ENCODE data around the gene COL5A1.

Gene COL5A1

DNA sequence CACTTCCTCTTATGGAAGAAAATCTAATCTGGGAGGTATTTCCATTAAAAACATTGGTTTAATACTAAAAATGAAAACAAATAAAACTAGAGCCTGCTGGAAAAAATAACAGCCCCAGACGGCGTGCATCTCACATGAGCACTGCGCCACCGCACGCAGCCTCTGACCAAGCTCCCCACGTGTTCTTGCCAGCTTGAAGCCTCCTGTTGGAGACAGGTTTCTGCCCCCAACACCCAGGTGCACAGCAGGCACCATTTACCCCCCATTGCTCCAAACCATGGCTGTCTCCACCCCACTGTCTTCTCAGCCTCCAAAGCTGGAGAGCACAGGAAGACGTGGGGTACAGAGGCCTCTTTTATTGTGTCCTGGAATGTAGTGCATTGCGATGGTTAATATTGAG lies 10.7 kb upstream of the COL5A1 start:
- no peak for TF ChIP-seq CTCF (IDR thresholded peaks at IDR 0.05; ENCODE audit: low read depth, low read length, missing control alignments)
- no peak overlapping the region for H3K4me3 ChIP-seq (ENCODE audit: low read depth, low read length)
- no peak for DNase-seq (ENCODE audit: low read depth)

DNA sequence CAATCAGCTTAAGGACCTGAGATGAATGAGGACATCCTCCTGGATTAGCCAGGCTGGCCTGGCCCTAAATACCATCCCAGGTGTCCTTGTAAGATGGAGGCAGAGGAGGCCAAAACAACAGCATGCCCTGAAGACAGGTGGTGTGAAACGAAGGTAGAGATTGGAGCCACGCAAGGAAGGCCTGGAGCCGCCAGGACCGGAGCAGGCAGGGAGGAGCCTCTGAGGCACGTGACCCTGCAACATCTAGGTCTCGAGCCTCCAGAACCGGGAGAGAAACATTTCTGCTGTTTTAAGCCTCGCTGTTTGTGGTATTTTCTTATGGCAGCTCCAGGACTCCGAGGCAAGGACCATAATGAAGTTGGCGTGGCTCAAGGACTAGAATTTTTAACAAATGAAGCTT lies 9.7 kb upstream of the COL5A1 start:
- no peak overlapping the region for H3K4me3 ChIP-seq (ENCODE audit: low read depth, low read length)
- TF ChIP-seq CTCF (IDR thresholded peaks at IDR 0.05; ENCODE audit: low read depth, low read length, missing control alignments), result no peak
- no peak for DNase-seq (ENCODE audit: low read depth)

GRCh38 chr9:134632329-134632728 lies 9.3 kb upstream of the COL5A1 start:
- DNase-seq (ENCODE audit: low read depth), result no peak
- no peak for TF ChIP-seq CTCF (IDR thresholded peaks at IDR 0.05; ENCODE audit: low read depth, low read length, missing control alignments)
- H3K4me3 ChIP-seq (ENCODE audit: low read depth, low read length), result no peak overlapping the region

DNA sequence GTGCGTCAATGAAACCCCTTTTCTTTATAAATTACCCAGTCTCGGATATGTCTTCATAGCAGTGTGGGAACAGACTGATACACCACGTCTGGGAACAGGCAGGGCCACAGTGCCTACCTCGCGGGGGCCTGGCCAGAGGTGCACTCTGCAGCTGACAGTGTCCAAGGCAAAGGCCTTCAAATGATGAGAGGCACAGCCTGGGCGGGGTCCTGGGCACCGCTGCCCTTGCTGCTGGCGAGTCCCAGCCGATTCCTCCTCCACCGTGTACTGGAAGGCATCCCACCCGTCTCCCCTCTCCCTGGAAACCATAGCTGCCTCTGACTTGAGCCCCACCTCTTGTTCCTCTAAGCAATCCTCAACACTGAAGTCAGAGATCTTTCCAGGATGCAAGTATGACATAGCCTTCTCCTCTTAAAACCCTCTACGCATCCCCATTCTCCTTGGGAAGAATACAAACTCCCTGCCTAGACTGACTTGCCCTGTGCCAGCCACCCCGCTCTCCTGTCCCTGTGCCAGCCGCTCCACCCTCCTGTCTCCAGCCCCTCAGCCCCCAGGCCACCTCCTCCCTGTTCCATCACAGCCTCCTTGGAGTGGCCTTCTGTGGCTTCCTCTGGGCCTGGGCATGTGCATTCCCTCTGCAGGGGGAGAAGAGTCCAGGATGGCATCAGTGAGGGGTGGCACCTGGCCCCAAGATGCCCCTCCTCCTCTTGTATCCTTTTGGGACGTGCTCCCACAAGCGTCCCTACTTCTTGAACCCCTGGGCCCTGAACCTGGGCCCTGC lies 8.1 kb upstream of the COL5A1 start:
- no peak for TF ChIP-seq CTCF (IDR thresholded peaks at IDR 0.05; ENCODE audit: low read depth, low read length, missing control alignments)
- DNase-seq (ENCODE audit: low read depth), result no peak
- H3K4me3 ChIP-seq (ENCODE audit: low read depth, low read length), result no peak overlapping the region

DNA sequence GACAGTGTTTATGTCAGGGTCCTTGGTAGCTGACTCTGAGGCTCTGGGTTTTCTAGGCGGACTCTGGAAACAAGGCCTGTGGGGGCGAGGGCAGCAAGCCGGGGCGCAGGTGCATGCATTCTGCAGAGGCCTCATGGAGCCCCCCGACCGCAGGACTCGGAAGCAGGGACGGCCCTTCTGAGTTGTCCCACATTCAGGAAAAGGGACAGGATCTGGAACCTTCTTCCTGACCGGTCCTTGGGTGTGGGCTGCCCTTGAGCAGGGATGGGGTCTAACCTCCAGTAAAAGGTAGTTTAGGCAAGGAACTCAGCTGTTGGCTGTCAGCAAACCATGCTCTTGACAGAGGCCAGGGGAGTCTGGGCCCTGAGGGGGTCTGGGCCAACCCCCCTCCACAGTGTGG lies 7.4 kb upstream of the COL5A1 start:
- DNase-seq (ENCODE audit: low read depth), result no peak
- TF ChIP-seq CTCF (IDR thresholded peaks at IDR 0.05; ENCODE audit: low read depth, low read length, missing control alignments), result no peak

DNA sequence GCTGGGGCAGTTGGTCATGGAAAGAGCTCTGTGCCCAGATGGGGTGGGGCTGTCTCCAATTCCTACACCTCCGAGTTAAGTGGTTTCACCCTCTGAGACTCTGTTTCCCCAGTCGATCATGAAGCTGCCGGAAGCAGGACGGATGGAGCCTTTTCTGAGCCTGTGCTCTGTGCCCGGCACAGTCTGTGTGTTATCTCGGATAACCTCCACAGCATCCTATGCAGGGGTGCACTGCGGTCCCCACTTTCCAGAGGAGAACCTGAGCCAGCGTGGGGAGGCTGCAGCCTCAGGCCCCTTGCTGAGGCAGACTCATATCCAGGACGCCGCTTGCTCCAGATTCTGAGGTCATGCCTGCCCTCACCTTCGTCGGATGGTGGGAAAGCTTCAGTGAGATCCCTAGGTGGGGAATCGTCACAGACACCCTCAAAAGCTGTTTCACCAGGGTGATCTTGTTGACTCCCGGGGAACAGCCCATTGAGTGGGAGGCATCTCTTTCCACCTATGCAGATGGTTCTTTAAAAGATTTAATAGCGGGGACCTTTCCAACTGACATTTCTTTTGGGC lies 6.9 kb upstream of the COL5A1 start:
- no peak for TF ChIP-seq CTCF (IDR thresholded peaks at IDR 0.05; ENCODE audit: low read depth, low read length, missing control alignments)
- DNase-seq (ENCODE audit: low read depth), result no peak
- no peak overlapping the region for H3K4me3 ChIP-seq (ENCODE audit: low read depth, low read length)

More for the DNA sequence above, 7.4 kb upstream of the COL5A1 start:
- no peak overlapping the region for H3K4me3 ChIP-seq (ENCODE audit: low read depth, low read length)

Measured in GM12864 (cell line).